GM15510 (cell line): ENCODE data around the gene FAM163B.

ENCODE experiments used
- POLR2A ChIP-seq: IDR thresholded peaks from 3 replicates; pipeline ENCODE4 v1.6.1; 2011; ENCODE audit warnings: borderline replicate concordance; ENCODE audit not compliant: insufficient read length; ENCODE audit errors: extremely low read depth

FAM163B gene

DNA sequence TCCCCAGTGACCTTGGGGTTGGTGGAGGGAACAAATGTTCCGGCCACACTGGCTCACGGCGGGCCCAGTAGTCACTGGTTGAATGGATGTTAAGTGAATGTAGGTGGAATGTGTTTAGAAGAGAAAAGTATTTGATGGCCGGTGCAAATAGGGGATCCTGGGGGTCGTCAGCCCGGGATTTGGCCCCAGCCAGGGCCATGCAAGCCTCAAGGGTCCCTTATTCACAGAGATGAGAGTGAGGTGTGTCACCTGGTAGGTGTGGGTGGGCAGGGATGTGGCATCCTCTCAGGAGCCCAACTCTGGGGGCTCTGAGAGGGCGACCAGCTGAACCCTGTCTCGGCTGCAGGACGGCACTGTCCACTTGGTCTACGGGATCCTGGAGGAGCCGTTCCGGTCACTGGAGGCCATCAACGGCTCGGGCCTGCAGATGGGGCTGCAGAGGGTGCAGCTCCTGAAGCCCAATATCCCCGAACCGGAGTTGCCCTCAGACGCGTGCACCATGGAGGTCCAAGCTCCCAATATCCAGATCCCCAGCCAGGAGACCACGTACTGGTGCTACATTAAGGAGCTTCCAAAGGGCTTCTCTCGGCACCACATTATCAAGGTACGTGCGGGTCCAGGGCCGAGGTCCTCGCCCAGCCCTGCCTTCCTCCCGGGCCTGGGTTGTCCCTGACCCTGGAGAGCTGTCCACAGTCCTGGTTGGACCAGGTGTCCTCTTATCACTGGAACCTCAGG is 32.8 kb upstream of the FAM163B start:
- TF ChIP-seq POLR2A: no peak

- no peak for TF ChIP-seq POLR2A
These were observed 32.1 kb upstream of the FAM163B start for GRCh38 chr9:133641396-133641655.

DNA sequence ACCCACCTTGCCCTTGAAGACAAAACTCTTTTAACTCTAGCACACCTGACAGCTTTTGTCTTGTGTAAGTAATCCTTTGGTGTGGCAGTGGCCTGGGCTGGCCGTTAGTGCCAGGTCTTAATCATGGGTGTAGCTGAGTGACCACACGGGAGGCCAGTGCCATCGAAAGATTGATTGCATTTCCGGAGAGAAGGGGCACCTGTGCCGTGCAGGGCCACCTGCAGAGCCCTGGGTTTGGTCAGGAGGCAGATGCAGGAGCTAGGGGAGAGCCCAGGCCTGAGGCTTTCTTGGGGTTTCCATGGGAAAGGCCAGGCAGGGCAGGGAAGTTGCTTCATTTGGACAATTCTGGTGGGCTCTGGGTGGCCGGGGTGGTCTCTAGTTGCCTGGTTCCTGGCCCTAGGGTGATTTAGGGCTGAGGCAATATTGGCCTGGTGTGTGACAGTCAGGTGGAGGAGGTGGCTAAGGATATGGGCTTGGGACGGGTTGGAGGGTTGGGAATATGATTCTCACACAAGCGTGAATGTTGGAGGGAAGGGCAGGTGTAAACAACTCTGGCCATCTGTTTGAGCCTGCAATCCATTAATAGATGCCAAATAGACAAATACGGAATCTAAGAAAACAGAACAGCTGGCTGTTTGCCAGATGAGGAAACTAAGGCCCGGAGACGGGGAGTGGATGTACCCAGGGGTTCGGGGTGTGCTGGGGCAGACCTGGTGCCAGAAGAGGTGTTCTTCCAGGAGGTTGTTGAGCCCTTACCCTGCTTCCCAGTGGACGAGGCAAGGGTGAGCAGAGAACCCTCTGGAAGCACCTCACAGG is 31.6 kb upstream of the FAM163B start:
- no peak for TF ChIP-seq POLR2A

DNA sequence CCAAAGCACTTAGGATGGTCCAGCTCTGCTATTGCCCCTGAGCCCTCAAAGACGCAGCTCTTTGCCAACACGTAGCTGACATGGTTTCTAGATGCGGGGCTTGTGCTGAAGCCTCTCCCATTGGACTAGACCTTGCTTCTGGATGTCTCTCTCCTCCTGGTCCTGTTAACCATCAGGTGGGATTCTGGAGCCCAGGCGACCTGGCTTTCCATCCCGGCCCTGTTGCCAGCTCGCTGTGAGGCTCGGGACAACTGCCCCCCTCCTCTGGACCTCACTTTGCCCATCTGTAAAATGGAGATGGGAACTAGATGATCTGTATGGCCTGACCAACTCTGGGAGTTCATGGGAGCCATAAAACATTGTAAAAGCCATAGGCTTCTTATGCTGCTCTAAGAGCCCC is 31.0 kb upstream of the FAM163B start:
- no peak for TF ChIP-seq POLR2A

DNA sequence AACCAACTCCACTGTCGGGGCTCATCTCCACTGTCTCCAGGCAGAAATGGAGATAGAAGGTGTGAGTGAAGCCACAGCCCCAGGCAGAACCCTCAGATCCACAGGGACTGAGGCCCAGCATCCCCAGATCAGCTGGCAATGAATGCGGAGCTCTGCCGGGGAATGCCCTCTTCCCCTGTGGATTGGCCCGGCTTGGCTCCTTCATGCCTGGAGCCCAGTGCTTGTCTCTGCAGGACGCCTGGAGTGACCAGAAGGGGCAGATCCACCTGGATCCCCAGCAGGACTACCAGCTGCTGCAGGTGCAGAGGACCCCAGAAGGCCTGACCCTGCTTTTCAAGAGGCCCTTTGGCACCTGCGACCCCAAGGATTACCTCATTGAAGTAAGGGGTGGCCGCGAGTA is 30.4 kb upstream of the FAM163B start:
- no peak for TF ChIP-seq POLR2A

DNA sequence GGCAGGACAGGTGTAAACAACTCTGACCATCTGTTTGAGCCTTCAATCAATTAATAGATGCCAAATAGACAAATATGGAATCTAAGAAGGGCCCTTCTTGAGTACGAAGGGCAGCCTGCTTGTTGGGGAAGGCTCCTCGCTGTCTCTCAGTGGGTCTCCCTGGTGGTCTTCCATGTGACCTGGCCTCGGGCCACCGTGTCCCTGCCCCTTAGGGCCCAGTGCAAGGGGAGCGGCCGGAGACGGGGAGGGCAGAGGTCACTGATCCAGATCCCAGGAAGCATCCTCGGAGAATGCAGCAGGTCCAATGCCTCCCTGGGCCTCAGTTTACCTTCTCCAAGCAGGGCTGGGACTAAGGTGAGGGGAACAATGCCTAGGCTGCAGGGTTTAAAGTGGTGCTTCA is 29.5 kb upstream of the FAM163B start:
- no peak for TF ChIP-seq POLR2A

- TF ChIP-seq POLR2A: no peak
These were observed 28.9 kb upstream of the FAM163B start for GRCh38 chr9:133638076-133638475.

DNA sequence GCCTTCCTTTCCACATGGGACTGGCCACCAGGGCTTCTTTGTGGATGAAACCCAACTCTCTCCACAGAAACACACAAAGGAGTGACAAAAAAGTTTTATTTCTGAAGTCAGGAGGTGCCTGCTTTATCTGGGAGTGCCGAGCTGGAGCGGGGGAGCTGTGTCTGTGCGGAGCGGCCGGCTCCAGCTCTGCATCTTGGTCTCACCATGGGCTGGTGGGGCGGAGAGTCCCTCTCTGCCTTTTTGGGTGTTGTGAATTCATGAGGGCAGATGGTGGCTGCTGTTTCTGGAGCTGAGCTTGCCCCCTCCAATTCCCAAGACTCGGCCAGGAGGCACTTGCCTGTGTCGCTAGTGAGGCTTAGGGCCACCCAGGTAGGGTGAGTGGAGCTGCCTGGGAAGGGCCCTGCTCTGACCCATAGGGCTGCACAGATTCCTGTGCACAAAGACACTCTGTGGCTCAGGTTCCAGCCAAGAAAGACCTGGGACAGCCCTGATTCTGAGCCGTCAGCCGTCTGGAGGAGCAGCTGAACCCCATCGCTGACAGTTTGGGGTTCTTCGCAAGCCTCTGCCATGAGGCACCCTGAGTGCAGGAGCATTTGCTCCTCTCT is 28.4 kb upstream of the FAM163B start:
- no peak for TF ChIP-seq POLR2A

DNA sequence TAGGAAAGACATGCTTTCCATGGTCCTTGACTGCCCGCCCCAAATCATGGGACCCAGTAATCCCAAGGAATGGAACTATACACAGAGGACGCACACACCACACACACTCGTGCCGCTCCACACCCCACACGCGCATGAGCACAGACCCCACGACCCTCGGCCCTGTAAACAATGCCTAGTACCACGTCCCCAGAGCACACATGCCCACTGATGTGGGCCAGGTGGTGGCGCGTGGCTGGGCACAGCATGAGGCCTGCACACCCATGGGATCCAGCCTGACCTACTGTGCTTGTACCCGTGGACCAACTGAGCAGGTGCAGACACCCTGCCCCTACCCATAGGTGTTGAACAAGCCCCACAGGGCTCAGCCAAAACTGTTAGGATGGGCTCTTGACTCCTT is 27.7 kb upstream of the FAM163B start:
- no peak for TF ChIP-seq POLR2A

GRCh38 chr9:133635533-133636531 is 26.6 kb upstream of the FAM163B start, which contains the start of gene DBH:
Gene DBH (plus strand): TSS chr9:133636363. CDS start chr9:133636372, 9 bp downstream.
- TF ChIP-seq POLR2A: no peak

DNA sequence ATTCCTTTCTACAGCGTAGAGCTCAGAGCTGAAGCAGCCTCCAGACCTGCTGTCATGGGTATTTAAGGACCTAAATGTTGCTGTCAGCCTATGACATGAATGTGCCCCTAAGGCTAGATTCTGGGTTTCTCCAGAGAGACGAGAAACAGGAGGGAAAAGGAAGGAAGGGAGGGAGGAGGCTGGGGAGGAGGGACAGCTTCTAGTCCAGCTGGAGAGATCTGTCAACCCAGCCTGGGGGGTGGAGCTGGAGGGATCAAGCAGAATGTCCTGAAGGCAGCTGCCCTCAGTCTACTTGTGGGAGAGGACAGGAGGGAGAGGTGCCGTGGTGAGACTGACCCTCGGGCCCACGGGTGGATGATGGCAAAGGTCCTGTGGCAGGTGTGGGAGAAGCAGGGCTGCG is 25.9 kb upstream of the FAM163B start:
- no peak for TF ChIP-seq POLR2A

DNA sequence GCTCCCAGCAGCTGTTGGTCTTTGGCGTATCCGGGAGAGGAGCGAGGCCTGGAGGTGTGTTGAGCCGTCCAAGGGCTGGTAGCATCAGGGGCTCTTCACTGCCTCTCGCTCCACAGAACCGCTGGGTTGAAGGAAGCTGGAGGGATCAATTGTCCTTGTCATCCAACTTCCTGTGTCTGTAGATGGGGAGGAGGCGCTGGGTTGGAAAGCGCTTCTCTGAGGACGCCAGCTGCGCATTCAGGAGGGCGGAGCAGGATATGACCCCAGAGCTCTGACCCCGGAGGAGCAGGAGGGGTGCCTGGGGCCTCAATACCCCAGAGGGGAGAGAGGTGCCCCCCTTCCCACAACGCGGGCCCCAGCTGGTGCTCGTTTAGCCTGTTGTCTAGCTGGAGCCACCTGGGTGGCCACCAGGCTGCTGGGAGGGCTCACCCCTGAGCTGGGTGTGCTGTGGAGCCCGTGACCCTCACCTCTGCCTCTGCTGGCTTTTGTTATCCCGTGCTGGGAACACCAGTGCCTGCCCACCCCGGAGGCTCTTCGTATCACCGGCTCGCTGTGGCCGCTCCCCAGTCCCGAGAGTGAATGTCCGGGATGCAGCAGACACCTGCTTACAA is 25.0 kb upstream of the FAM163B start:
- no peak for TF ChIP-seq POLR2A

DNA sequence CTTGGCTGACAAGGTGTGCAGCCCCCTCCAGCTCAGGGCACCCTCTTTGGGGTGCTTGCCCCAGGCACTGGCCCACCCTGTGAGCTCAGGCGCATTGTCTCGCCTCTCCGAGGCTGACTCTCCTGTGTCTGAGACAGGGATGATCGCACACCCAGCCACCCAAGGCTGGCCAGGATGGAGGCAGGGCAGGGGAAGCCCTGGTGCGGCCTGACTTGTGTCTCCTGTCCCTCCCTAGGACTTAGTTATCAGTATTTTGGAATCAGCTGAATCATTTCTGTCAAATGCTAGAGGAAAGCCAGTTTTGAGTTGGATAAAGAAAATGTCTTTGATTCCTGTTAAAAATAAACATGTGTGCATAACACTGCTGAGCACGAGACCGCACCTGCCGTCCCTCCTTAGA is 24.5 kb upstream of the FAM163B start:
- no peak for TF ChIP-seq POLR2A
